ENCODE data around the gene NHEJ1. TPM values are rescaled to one million over a fixed set of nuclear protein-coding genes. Genes with fewer than 3 reads are reported as not detected.
A peak's percentile ranks its signal among the peaks of the same experiment; 100 is the strongest.

Gene NHEJ1
- total RNA-seq, 6 donors from 2014 or later = 7.9 to 26.2 (median 14.3) TPM

DNA sequence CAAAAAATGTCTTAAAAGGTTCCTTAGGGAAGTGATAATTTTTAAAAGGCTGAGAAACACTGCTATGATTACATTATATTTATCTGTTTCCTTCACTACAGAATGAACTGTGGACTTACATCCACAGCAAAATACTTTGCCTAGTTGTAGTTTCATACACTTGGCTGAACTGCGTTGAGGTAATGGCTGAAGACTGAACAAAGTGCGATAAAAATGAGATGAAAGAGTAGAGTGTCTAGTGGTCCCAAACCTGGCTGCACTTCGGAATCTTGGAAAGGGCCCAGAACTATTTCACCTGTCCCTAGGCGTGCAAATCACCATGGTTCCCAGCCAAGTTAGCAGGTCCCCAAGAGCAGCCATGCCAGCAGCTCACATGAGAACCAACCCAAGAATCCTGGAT, 81.7 kb downstream of the NHEJ1 start:
- H3K27me3 ChIP-seq = no peaks in the 10 kb centered on the region
- TF ChIP-seq POLR2A (IDR thresholded peaks at IDR 0.05) = no peak
- TF ChIP-seq POLR2AphosphoS5 (IDR thresholded peaks at IDR 0.05) = no peak
- TF ChIP-seq, protein P1, sequence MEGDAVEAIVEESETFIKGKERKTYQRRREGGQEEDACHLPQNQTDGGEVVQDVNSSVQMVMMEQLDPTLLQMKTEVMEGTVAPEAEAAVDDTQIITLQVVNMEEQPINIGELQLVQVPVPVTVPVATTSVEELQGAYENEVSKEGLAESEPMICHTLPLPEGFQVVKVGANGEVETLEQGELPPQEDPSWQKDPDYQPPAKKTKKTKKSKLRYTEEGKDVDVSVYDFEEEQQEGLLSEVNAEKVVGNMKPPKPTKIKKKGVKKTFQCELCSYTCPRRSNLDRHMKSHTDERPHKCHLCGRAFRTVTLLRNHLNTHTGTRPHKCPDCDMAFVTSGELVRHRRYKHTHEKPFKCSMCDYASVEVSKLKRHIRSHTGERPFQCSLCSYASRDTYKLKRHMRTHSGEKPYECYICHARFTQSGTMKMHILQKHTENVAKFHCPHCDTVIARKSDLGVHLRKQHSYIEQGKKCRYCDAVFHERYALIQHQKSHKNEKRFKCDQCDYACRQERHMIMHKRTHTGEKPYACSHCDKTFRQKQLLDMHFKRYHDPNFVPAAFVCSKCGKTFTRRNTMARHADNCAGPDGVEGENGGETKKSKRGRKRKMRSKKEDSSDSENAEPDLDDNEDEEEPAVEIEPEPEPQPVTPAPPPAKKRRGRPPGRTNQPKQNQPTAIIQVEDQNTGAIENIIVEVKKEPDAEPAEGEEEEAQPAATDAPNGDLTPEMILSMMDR (IDR thresholded peaks at IDR 0.05) = no peak
- TF ChIP-seq EP300 (IDR thresholded peaks at IDR 0.05) = no peak
- peaks cover 0 to 37% (median 17%) of the 10 kb centered on the region in 4 donors for H3K36me3 ChIP-seq
- 84 to 96% methylated on average over 4 of the region's 4 CpGs for WGBS, 2 donors
- no peak overlapping the region for H3K27ac ChIP-seq
- ATAC-seq (ENCODE audit: low FRiP score in 2 of 2) (no peak), DNase-seq (no peak)
- H3K4me1 ChIP-seq = peaks cover 0 to 12% (median 9%) of the 10 kb centered on the region in 4 donors
- H3K9me3 ChIP-seq = no peaks in the 10 kb centered on the region
- no peak overlapping the region for H3K4me3 ChIP-seq

DNA sequence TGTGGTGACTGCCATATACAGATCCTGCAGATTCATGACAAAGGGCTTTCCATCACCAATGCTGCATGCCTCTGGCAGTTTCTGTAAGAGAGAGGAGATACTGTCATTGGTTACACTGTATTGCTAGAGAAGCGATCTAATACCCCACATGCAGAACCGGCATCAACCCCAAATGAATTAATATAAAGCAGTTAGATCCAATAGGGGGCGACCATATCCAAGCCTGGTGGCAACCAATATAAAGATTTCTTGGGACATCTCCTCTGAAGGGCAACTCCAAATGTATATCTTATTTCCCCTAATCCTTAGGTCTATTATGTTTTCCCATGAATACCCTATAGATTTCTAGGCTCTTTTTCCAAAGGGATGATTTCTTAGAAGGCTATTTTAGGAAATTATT, 82.5 kb downstream of the NHEJ1 start:
- Histone ChIP-seq H3K4me1 (peaks cover 0 to 18% (median 9%) of the 10 kb centered on the region in 4 donors), H3K9me3 (no peaks in the 10 kb centered on the region), H3K27me3 (no peaks in the 10 kb centered on the region), H3K36me3 (peaks cover 0 to 37% (median 17%) of the 10 kb centered on the region in 4 donors), H3K27ac (no peak overlapping the region), H3K4me3 (no peak overlapping the region)
- TF ChIP-seq, protein P1 (IDR thresholded peaks at IDR 0.05) = no peak
- no peak for TF ChIP-seq EP300 (IDR thresholded peaks at IDR 0.05)
- TF ChIP-seq POLR2AphosphoS5 (IDR thresholded peaks at IDR 0.05) = no peak
- no peak for TF ChIP-seq POLR2A (IDR thresholded peaks at IDR 0.05)
- DNase-seq (no peak), ATAC-seq (ENCODE audit: low FRiP score in 2 of 2) (no peak)
- WGBS, 2 donors = 93 to 96% methylated on average over 3 of the region's 3 CpGs

DNA sequence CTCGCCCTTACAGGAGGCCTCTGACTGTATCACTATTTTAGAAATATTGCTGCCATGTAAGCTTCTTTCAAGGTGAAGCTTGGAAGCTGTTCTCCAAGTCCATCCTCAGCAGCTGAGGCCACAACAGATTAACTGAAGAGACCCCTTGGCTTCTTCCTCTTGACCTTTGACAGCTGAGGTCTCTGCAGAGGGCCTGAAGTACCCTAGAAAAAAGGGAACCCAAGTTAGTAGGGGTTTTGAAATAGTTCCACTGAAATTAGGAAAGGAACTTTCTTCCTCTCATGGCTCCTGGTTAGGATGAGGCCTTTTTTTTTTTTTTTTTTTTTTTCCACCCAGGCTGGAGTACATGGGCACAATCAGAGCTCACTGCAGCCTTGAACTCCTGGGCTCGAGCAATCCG, 84.4 kb downstream of the NHEJ1 start:
- TF ChIP-seq POLR2AphosphoS5 (IDR thresholded peaks at IDR 0.05) (no peak), POLR2A (IDR thresholded peaks at IDR 0.05) (no peak), EP300 (IDR thresholded peaks at IDR 0.05) (no peak)
- TF ChIP-seq, protein P1 (IDR thresholded peaks at IDR 0.05) = no peak
- Histone ChIP-seq H3K4me1 (peaks cover 0 to 7% (median 6%) of the 10 kb centered on the region in 4 donors), H3K27me3 (no peaks in the 10 kb centered on the region), H3K4me3 (no peak overlapping the region), H3K27ac (no peak overlapping the region), H3K9me3 (no peaks in the 10 kb centered on the region), H3K36me3 (peaks cover 0 to 37% (median 17%) of the 10 kb centered on the region in 4 donors)
- 91 to 100% methylated on average over 3 of the region's 3 CpGs for WGBS, 2 donors
- ATAC-seq (ENCODE audit: low FRiP score in 2 of 2) (no peak), DNase-seq (no peak)

DNA sequence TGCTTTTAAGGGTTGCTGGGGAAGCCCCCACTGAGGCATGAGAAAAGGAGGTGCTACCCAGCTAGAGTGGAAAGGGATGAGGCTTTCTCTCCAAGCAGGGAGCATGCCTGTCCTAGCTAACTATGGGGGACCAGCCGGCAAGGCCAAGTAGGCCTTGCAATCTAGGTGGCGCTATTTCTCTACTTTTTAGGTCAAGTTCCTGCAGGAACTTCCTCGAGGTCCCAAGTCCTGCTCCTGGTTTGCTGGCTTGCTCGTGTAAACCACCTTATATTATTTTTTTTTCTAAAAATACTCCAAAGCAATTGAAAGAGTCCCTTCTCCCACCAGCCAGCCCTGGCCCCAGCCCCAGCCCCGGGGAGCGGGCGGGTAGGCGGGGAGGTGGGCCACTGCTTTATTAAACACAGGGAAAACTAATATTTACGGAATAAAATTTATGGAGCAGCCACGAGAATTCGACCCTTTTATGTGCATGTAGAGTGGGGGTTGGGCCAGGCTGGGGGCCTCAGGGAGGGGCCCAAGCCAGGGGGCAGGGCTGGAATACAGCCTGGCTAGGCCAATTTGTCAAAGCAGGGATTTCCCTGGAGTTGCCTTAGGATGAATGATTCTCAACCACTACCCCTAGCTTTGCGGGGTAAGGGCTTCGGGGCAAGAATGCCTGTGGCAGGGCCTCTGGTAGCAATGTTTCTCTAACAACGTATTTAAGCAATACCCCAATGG, 87.0 kb downstream of the NHEJ1 start:
- DNase-seq = peak; percentile 25 to 42

More for the DNA sequence above, 87.0 kb downstream of the NHEJ1 start:
- ATAC-seq (ENCODE audit: low FRiP score in 2 of 2) = no peak
- no peak overlapping the region for H3K27ac ChIP-seq
- H3K9me3 ChIP-seq = no peaks in the 10 kb centered on the region
- no peaks in the 10 kb centered on the region for H3K27me3 ChIP-seq
- H3K4me1 ChIP-seq = peaks cover 0 to 10% (median 7%) of the 10 kb centered on the region in 4 donors
- 53 to 54% methylated on average over 14 of the region's 14 CpGs for WGBS, 2 donors
- no peak overlapping the region for H3K4me3 ChIP-seq
- peaks cover 0 to 37% (median 17%) of the 10 kb centered on the region in 4 donors for H3K36me3 ChIP-seq
- TF ChIP-seq POLR2AphosphoS5 (IDR thresholded peaks at IDR 0.05) (no peak), POLR2A (IDR thresholded peaks at IDR 0.05) (no peak), EP300 (IDR thresholded peaks at IDR 0.05) (no peak)
- TF ChIP-seq, protein P1 (IDR thresholded peaks at IDR 0.05) = peak; percentile 24 to 60 (median 52)
